HG02884 (cell line): ENCODE data around the gene CCR9.

Experiments used
- ATAC-seq: cut with Tn5 transposase; IDR thresholded peaks from one replicate; pipeline ENCODE4 v1.9.1; 2021; ENCODE audit warnings: mild to moderate bottlenecking, moderate library complexity; ENCODE audit not compliant: unreplicated experiment

CCR9 gene

DNA sequence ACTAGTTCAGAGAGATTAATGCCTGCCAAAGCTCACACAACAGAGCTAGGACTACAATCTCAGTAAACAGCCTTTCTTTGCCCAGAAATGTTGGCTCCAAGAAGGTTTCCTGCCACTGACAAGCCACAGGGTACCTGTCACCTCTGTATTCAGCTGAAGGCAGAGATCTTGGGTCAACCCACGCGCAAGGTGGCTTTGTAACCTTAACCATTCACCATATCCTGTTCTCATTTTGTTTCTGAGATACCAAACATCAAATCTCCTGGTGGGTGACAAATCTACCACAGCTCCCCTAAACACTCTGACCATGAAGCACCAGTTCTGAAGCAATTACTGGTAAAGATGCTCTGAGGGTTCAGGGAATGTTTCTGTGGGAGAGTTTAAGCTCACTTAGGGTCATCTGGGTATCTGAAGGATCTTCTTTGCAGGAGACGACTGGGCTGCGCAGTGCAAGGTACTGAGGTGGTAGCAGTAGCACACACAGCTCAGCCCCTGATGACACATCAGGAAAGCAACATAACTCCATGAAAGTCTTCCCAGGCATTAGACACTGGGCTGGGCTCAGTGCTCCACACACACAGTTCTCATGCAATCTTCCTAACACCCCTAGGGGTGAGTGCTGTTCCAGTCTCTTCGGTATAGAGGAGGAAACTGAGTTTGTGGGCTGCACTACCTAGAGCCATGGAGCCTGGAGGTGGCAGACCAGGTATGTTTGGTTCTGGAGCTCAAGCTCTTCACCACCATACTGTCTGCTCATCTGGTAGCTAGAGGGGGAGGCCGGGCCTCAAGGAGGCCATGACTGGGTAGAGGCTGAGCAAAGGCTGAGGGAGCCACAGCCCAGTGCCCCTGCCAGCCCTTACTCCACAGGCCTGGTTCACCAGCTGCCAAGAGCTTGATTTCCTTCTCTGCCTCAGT is 64.6 kb downstream of the CCR9 start:
- no peak for ATAC-seq

DNA sequence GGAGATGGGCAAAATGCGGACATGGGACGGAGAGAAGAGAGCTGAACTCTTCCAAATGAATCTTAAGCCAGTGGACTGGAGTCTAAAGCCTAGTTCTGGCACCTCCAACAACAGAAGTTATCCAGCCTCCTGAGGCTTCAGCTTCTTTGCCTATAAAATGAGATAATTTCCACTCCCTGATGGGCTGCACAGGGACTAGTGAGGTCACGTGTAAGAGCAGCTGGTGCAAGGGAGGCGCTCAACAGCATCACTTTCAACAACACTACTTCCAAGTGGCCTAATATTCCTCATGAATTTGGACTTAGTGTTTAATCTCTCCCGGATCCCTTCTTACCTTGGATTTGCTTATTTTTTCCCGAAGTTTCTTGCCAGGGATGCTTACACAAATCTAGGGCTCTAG is 65.6 kb downstream of the CCR9 start:
- ATAC-seq = no peak

DNA sequence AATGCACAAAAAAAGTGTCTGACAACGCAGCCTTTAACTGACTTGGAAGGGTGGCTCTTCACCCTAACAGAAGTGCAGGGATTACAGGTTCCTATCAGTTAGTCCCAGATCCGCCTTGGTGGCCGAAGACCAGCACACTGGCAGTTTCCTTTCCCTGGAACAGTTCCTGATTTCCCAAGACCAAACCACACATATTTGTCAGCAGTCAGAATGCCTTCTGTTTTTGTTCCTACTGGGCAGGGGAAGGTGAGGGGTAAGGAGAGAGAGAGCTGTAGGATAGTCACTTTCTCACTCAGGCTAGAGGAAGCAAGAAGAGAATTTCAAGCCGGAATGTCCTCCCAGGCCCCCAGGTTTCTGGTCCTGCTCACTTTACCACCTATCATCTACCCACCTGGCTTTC is 66.1 kb downstream of the CCR9 start:
- no peak for ATAC-seq
